Ishikawa (cell line): ENCODE measurements around the gene KRTAP4-9.
"Not testable (repeated sequence)": the region's sequence is repeated elsewhere in the genome, so short reads cannot be mapped to it uniquely, and the experiment has no call there.

Source experiments
- EGR1 ChIP-seq: IDR thresholded peaks from 2 replicates; pipeline ENCODE4 v1.6.1; 2012
- EP300 ChIP-seq: IDR thresholded peaks from 2 replicates; pipeline ENCODE4 v1.6.1; 2012; ENCODE audit warnings: borderline replicate concordance
- RAD21 ChIP-seq: IDR thresholded peaks from 2 replicates; pipeline ENCODE4 v1.6.1; 2012; ENCODE audit warnings: low read depth
- TAF1 ChIP-seq: IDR thresholded peaks from 2 replicates; pipeline ENCODE4 v1.6.1; 2012; ENCODE audit warnings: low read depth, mild to moderate bottlenecking
- TEAD4 ChIP-seq: IDR thresholded peaks from 2 replicates; pipeline ENCODE4 v1.6.1; 2012
- YY1 ChIP-seq: IDR thresholded peaks from 2 replicates; pipeline ENCODE4 v1.6.1; 2012; ENCODE audit warnings: low read depth
- TF ChIP-seq, protein P1 (sequence below): IDR thresholded peaks from 2 replicates; pipeline ENCODE4 v1.6.1; 2012; ENCODE audit warnings: low read depth, mild to moderate bottlenecking
- TF ChIP-seq, protein P2 (sequence below): IDR thresholded peaks from 2 replicates; pipeline ENCODE4 v1.6.1; 2012

DNA sequence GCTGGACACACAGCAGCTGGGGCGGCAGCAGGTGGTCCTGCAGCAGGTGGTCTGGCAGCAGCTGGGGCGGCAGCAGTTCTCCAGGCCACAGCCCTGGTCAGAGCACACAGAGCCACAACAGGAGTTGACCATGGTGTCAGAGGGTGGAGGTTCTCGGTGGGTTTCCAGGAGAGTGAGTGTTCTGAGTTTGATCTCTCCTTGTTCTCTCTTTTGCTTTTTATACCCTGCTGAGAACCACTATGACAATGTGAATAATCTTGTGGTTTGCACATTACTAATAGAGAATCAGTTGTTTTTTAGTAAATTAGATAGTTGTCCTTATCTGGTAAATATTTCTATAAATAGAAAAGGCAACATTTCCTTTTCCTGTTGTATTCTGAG lies 18.8 kb downstream of the KRTAP4-9 start, which contains the start of gene KRTAP4-12:
- TF ChIP-seq EP300, YY1, TAF1, TEAD4, EGR1, RAD21: not testable (repeated sequence)
- TF ChIP-seq, protein P1, sequence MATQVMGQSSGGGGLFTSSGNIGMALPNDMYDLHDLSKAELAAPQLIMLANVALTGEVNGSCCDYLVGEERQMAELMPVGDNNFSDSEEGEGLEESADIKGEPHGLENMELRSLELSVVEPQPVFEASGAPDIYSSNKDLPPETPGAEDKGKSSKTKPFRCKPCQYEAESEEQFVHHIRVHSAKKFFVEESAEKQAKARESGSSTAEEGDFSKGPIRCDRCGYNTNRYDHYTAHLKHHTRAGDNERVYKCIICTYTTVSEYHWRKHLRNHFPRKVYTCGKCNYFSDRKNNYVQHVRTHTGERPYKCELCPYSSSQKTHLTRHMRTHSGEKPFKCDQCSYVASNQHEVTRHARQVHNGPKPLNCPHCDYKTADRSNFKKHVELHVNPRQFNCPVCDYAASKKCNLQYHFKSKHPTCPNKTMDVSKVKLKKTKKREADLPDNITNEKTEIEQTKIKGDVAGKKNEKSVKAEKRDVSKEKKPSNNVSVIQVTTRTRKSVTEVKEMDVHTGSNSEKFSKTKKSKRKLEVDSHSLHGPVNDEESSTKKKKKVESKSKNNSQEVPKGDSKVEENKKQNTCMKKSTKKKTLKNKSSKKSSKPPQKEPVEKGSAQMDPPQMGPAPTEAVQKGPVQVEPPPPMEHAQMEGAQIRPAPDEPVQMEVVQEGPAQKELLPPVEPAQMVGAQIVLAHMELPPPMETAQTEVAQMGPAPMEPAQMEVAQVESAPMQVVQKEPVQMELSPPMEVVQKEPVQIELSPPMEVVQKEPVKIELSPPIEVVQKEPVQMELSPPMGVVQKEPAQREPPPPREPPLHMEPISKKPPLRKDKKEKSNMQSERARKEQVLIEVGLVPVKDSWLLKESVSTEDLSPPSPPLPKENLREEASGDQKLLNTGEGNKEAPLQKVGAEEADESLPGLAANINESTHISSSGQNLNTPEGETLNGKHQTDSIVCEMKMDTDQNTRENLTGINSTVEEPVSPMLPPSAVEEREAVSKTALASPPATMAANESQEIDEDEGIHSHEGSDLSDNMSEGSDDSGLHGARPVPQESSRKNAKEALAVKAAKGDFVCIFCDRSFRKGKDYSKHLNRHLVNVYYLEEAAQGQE = not testable (repeated sequence)
- TF ChIP-seq, protein P2, sequence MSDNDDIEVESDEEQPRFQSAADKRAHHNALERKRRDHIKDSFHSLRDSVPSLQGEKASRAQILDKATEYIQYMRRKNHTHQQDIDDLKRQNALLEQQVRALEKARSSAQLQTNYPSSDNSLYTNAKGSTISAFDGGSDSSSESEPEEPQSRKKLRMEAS = not testable (repeated sequence)
